Activated CD4-positive, CD25-positive, alpha-beta regulatory T cell treated with anti-CD3 and anti-CD28 coated beads, Interleukin-2, amount 50 U/mL, for 72 hours (primary cell): ENCODE measurements around the gene ANAPC16.
"Not testable (repeated sequence)": the region's sequence is repeated elsewhere in the genome, so short reads cannot be mapped to it uniquely, and the experiment has no call there.

Source experiments
- DNase-seq: peaks from one replicate; pipeline ENCODE4 v3.0.0; 2021

Gene ANAPC16

GRCh38 chr10:72245949-72246525 is 30.2 kb downstream of the ANAPC16 start:
- DNase-seq = no peak

- peak; percentile 60 for DNase-seq
Measured at GRCh38 chr10:72248468-72249151, 32.8 kb downstream of the ANAPC16 start.

DNA sequence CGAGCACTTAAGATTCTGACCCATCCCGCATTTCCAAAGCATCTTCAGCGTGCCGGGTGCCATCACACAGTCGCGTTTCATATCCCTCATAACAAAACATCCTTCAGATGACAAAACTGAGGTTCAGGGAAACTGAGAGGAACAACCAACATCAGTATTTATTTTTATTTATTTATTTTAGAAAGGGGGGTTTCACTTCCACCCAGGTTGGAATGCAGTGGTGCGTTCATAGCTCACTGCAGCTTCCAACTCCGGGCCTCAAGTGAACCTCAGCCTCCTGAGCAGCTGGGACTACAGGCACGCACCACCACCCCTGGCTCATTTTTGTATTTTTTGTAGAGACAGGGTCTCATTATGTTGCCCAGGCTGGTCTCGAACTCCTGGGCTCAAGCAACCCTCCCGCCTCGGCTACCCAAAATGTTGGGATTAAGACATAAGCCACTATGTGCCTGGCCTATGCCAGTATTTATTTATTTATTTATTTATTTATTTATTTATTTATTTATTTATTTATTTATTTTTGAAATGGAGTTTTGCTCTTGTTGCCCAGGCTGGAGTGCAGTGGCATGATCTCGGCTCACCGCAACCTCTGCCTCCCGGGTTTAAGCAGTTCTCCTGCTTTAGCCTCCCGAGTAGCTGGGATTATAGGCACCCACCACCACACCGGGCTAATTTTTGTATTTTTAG is 33.5 kb downstream of the ANAPC16 start:
- DNase-seq = not testable (repeated sequence)

GRCh38 chr10:72250666-72251065 is 34.9 kb downstream of the ANAPC16 start:
- no peak for DNase-seq

DNA sequence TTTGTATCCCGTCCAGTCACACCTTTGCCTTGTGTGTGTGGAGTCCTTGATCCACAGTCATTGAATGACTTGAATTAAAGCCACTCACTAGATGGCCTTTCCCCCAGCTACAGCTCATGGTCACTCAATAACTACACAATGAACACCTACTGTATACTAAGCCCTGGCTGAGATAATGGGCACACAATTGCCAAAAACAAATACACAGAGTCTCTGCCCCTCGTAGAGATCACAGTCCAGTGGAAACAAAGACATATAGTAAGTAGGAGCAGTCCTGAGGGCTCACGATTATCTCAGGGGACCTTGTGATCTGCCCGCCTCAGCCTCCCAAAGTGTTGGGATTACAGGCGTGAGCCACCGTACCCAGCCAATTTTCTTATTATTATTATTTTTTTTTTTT is 35.8 kb downstream of the ANAPC16 start:
- no peak for DNase-seq

DNA sequence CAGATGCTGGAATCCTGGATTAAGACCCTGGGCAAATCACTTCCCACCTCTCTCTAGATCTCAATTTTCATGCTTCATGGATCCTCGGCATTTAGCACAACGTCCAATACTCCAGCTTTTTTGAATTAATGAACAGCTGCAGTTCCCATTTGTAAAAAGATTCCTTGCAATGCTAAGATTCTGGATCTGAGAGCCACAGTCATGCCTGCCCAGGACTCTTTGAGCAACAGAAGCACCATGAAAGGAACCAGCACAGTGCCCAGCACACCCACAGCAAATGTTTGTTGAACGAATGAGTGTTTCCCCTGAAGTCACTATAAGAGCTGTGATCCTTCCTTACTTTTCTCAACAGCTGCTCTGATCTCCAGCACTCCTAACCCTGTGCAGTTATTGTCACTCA is 37.2 kb downstream of the ANAPC16 start:
- DNase-seq = no peak

DNA sequence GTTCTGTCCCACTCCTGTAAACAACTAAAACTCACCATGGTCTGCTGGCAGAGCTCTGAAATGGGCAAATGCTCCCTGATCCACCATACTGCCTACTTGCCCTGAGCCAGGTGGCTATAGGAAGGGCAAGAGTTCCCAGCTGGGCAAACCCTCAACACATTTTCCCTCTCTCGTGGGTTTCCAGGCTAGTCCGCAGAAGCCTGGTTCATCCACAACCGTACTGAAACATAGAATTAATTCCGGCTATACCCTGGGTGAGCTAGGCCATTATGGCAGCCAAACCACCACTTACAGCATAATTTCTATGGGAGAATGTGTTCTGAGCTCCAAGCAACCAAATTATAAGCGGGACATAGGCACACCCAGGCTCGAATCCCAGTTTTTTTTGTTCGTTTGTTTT is 37.8 kb downstream of the ANAPC16 start:
- no peak for DNase-seq

DNA sequence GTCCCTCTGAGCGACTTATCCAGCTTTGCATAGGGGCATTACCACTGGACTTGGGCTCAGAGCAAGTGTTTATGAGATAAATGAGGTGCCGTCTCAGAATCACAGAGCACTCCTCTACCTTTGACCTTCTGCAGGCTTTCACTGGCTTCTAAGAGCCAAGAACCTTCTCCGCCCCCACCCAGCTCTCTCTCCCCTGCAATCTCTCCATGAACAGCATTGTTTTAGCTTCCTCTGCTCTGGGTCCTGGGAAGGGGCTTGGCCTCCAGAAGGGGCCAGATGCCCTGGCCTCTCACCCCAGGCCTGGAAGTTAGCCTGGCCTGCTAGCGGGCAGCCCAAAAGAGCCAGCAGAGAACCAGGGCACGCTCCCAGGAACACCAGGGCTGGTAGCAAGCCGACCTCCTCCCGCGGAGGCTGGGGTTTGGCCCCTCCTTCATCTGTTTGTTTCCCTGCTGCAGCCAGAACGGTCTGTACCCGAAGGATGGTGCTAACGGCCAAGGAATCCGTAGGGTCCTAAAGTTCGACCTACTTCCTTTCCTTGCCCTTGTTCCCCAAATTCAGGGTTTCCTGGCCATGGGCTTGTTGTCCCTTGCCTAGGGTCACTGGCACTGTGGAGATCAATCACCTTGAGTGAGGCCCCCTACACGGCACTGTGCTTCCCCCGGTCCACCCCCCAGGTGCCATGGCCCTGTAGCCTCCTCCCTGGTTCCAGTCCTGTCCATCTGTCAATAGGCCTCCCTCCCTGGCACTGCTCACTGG is 39.2 kb downstream of the ANAPC16 start:
- no peak for DNase-seq

- DNase-seq = no peak
Measured at GRCh38 chr10:72255977-72256729, 40.3 kb downstream of the ANAPC16 start.

GRCh38 chr10:72257051-72257892 is 41.5 kb downstream of the ANAPC16 start:
- DNase-seq = no peak

- DNase-seq = no peak
Measured at GRCh38 chr10:72258617-72259016, 42.8 kb downstream of the ANAPC16 start.

DNA sequence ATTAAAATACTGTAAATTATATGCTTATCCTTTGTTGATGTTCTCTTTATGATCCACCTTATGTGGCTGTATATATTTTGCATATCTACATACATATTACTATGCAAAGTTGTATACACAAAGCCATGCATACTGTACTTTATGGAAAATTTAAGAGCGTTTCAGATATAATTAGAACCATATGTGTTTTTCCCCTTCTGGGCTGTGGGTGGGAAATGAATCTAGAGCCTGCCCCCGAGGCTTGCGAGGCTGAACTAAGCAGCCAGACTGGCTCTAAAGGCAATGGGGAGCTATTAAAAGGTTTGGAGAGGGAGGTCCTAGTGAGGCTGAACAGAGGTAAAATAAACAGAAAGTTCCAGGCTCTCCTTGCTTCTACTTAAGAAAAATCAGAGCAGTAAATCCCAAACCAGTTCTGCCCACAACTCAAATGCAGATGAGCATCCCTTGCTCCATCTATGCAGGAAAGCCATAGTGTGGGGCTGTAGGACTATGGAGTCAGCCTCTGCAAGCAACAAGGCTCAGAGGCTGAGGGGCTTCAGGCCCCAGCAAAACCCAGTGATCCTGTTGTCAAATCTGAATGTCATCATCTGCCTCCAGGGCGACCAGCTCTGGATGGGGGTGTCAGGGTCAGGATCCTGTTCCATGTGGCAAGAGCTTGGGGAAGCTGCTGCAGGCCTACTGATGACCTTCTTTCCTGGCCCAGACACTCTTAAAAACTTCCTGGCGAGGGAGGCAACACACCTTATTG is 43.9 kb downstream of the ANAPC16 start:
- DNase-seq = peak; percentile 35

GRCh38 chr10:72260239-72260975 is 44.6 kb downstream of the ANAPC16 start:
- no peak for DNase-seq

- DNase-seq = peak; percentile 79
Measured at GRCh38 chr10:72260976-72261783, 45.4 kb downstream of the ANAPC16 start.

DNA sequence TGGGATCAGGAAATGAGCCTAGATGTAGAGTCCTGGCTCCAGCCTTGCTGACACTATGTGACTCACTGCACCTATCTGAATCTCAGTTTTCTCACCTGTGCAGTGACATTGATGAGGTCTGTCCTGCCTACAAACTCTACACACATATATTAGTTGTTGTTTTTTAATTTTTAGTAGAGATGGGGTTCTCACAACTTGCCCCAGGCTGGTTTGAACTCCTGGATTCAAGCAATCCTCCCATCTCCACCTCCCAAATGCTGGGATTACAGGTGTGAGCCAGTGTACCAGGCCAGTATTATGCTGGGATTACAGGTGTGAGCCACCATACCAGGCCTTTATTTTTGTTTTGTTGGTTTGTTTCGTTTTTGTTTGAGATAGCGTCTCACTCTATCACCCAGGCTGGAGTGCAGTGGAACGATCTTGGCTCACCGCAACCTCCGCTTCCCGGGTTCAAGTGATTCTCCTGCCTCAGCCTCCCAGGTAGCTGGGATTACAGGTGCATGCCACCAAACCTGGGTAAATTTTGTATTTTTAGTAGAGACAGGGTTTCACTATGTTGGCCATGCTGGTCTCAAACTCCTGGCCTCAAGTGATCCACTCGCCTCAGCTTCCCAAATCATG is 46.1 kb downstream of the ANAPC16 start:
- DNase-seq = no peak

- no peak for DNase-seq
Measured at GRCh38 chr10:72263613-72264241, 47.9 kb downstream of the ANAPC16 start.

DNA sequence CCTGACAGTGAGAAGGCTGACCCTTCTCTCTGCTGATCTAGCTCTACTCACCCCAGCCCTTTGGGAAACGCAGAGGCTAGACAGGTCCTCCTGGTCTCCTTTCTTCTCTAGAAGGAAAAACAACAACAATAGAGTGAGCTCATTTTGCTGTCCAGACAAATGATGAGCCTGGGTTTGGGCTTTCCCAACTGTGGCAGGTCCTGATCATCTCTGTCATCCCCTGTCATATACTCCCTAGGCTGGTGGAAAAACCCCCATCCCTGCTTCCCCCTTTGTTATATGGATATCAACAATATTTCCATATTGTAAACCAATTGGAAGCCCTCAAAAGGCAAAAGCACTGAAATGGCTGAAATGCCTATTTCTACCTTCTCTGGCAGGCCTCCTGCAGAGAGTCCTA is 48.7 kb downstream of the ANAPC16 start:
- DNase-seq = no peak

DNA sequence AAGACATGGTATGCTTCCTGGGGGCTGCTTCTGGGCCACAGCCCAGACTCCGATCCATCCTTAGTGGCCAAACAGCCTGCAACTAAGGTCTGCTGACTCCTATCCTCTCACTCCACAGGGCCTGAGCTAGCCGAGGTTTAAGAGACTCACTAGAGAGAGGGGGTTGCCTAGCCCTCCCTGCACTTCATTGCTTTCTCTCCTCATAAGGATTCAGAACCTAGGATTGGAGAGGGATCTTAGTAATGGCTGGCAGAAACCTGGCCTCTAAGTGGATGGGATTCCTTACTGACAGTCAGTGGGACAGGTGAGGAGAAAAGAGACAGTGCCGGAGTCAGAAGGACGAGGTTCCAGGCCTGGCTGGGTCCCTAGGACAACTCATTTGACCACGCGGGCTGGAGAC is 49.7 kb downstream of the ANAPC16 start:
- no peak for DNase-seq
